ENCODE data around the gene SNCA. TPM values are rescaled to one million over a fixed set of nuclear protein-coding genes. Genes with fewer than 3 reads are reported as not detected.

SNCA gene
- total RNA-seq, 1 donor from 2014 or later = 15.2 TPM

DNA sequence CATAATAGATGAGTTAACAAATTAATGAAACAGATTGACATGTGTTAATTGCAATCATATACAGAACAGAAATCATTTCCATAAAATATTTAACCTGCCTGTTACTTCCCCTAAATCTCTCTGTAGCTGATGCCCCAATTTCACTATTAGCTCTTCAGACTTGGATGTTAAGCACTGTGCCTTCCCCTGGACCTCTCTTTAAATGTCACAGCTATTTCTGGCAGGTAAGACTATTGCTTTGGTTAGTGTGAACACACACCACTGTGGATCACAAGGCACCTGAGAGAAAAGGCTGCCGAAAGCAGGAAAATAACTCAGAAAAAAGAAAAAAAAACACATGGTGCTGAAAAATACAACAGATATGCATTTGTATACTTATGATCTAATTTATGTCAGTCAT lies 91.3 kb downstream of the SNCA start:
- Mint-ChIP-seq H3K27me3 (ENCODE audit: unreplicated experiment) (no peaks in the 10 kb centered on the region), H3K4me3 (ENCODE audit: unreplicated experiment) (no peak overlapping the region), H3K4me1 (ENCODE audit: low read depth, unreplicated experiment) (no peaks in the 10 kb centered on the region), H3K9me3 (ENCODE audit: unreplicated experiment) (no peaks in the 10 kb centered on the region), H3K27ac (ENCODE audit: unreplicated experiment) (no peak overlapping the region), H3K36me3 (ENCODE audit: unreplicated experiment) (no peaks in the 10 kb centered on the region)
- no peak for DNase-seq
- TF ChIP-seq CTCF (IDR thresholded peaks at IDR 0.05; ENCODE audit: partially characterized antibody, unreplicated experiment) = no peak

GRCh38 chr4:89744914-89745313 lies 92.0 kb downstream of the SNCA start:
- Mint-ChIP-seq H3K27ac (ENCODE audit: unreplicated experiment) (no peak overlapping the region), H3K4me3 (ENCODE audit: unreplicated experiment) (no peak overlapping the region), H3K9me3 (ENCODE audit: unreplicated experiment) (no peaks in the 10 kb centered on the region), H3K4me1 (ENCODE audit: low read depth, unreplicated experiment) (no peaks in the 10 kb centered on the region), H3K36me3 (ENCODE audit: unreplicated experiment) (no peaks in the 10 kb centered on the region), H3K27me3 (ENCODE audit: unreplicated experiment) (no peaks in the 10 kb centered on the region)
- no peak for DNase-seq
- no peak for TF ChIP-seq CTCF (IDR thresholded peaks at IDR 0.05; ENCODE audit: partially characterized antibody, unreplicated experiment)

DNA sequence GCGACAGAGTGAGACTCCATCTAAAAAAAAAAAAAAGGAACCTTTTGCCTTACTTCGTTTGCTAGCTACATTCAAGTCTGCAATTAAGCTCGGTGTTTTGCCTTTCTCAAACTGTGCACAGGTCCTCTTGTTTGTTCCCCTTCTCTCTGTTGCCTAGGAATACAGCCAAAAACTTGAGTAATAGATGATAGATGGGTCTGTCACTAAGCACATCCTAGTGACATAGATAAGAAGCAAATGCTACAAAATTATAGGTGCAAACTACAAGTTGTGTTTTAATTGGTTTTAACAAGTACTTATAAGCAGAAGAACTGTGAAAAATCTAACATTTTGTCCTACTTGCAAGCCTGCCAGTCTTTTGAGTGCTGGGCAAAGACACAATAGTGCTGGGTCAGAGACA lies 95.2 kb downstream of the SNCA start:
- no peaks in the 10 kb centered on the region for H3K9me3 Mint-ChIP-seq (ENCODE audit: unreplicated experiment)
- H3K36me3 Mint-ChIP-seq (ENCODE audit: unreplicated experiment) = no peaks in the 10 kb centered on the region
- no peaks in the 10 kb centered on the region for H3K27me3 Mint-ChIP-seq (ENCODE audit: unreplicated experiment)
- peaks cover 2% of the 10 kb centered on the region for H3K4me1 Mint-ChIP-seq (ENCODE audit: low read depth, unreplicated experiment)
- no peak overlapping the region for H3K4me3 Mint-ChIP-seq (ENCODE audit: unreplicated experiment)
- no peak for TF ChIP-seq CTCF (IDR thresholded peaks at IDR 0.05; ENCODE audit: partially characterized antibody, unreplicated experiment)
- no peak overlapping the region for H3K27ac Mint-ChIP-seq (ENCODE audit: unreplicated experiment)
- no peak for DNase-seq

- no peak overlapping the region for H3K27ac Mint-ChIP-seq (ENCODE audit: unreplicated experiment)
- H3K9me3 Mint-ChIP-seq (ENCODE audit: unreplicated experiment) = no peaks in the 10 kb centered on the region
- peaks cover 2% of the 10 kb centered on the region for H3K4me1 Mint-ChIP-seq (ENCODE audit: low read depth, unreplicated experiment)
- no peak overlapping the region for H3K4me3 Mint-ChIP-seq (ENCODE audit: unreplicated experiment)
- no peak for DNase-seq
- no peaks in the 10 kb centered on the region for H3K27me3 Mint-ChIP-seq (ENCODE audit: unreplicated experiment)
- H3K36me3 Mint-ChIP-seq (ENCODE audit: unreplicated experiment) = no peaks in the 10 kb centered on the region
- TF ChIP-seq CTCF (IDR thresholded peaks at IDR 0.05; ENCODE audit: partially characterized antibody, unreplicated experiment) = no peak
Observed at GRCh38 chr4:89739311-89739988, 97.5 kb downstream of the SNCA start.

- no peak for TF ChIP-seq CTCF (IDR thresholded peaks at IDR 0.05; ENCODE audit: partially characterized antibody, unreplicated experiment)
- no peak overlapping the region for H3K4me3 Mint-ChIP-seq (ENCODE audit: unreplicated experiment)
- H3K9me3 Mint-ChIP-seq (ENCODE audit: unreplicated experiment) = no peaks in the 10 kb centered on the region
- DNase-seq = no peak
- peaks cover 2% of the 10 kb centered on the region for H3K4me1 Mint-ChIP-seq (ENCODE audit: low read depth, unreplicated experiment)
- no peaks in the 10 kb centered on the region for H3K36me3 Mint-ChIP-seq (ENCODE audit: unreplicated experiment)
- no peak overlapping the region for H3K27ac Mint-ChIP-seq (ENCODE audit: unreplicated experiment)
- no peaks in the 10 kb centered on the region for H3K27me3 Mint-ChIP-seq (ENCODE audit: unreplicated experiment)
Observed at GRCh38 chr4:89737888-89738287, 99.1 kb downstream of the SNCA start.
